ENCODE data around the gene DGKZ.
A peak's percentile ranks its signal among the peaks of the same experiment; 100 is the strongest.

The DGKZ gene

DNA sequence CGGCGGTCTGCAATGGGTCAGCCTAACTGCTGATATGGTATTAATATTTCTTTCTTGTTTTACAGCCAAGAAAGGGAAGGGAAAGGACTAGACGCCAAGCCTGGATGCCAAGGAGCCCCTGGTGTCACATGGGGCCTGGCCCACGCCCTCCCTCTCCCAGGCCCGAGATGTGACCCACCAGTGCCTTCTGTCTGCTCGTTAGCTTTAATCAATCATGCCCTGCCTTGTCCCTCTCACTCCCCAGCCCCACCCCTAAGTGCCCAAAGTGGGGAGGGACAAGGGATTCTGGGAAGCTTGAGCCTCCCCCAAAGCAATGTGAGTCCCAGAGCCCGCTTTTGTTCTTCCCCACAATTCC lies 36.1 kb downstream of the DGKZ start:
- peaks cover 5% of the 10 kb centered on the region for H3K36me3 Mint-ChIP-seq (ENCODE audit: low read depth)
- peaks cover 48% of the 10 kb centered on the region for H3K27me3 Mint-ChIP-seq (ENCODE audit: low read depth)

GRCh38 chr11:46383974-46384701 lies 36.9 kb downstream of the DGKZ start:
- no peaks in the 10 kb centered on the region for H3K36me3 Mint-ChIP-seq (ENCODE audit: low read depth)
- peaks cover 21% of the 10 kb centered on the region for H3K4me1 Mint-ChIP-seq (ENCODE audit: low read depth)
- no peak overlapping the region for H3K4me3 Mint-ChIP-seq
- peak overlapping the region; percentile 9 for H3K27ac Mint-ChIP-seq
- no peaks in the 10 kb centered on the region for H3K9me3 Mint-ChIP-seq
- H3K27me3 Mint-ChIP-seq (ENCODE audit: low read depth) = peaks cover 56% of the 10 kb centered on the region

More for the DNA sequence above, 36.1 kb downstream of the DGKZ start:
- Mint-ChIP-seq H3K9me3 (no peaks in the 10 kb centered on the region), H3K4me3 (peak overlapping the region; percentile 2), H3K27ac (no peak overlapping the region), H3K4me1 (ENCODE audit: low read depth) (peaks cover 21% of the 10 kb centered on the region)

GRCh38 chr11:46385169-46386004 lies 38.1 kb downstream of the DGKZ start:
- Mint-ChIP-seq H3K27ac (no peak overlapping the region), H3K4me3 (no peak overlapping the region), H3K9me3 (no peaks in the 10 kb centered on the region), H3K36me3 (ENCODE audit: low read depth) (no peaks in the 10 kb centered on the region), H3K27me3 (ENCODE audit: low read depth) (peaks cover 68% of the 10 kb centered on the region), H3K4me1 (ENCODE audit: low read depth) (peaks cover 20% of the 10 kb centered on the region)

DNA sequence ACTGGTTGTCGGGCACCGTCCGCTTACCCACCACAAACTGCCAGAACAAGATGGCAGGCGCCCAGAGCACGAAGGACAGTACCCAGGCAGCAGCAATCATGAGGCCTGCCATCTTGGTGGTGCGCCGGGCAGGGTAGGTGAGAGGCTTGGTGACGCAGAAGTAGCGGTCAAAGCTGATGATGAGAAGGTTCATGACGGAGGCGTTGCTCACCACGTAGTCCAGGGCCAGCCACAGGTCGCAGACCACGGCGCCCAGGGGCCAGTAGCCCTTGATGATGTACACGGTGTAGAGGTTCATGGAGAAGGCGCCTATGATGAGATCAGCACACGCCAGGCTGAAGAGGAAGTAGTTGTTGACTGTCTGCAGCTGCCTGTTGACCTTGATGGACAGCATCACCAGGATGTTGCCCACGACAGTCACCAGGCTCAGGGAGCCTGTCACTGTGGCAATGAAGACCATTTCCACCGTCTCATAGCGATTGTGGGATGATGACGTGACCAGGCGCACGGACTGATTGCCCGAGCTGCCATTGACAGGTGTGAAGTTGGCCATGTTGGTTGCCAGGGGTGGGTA lies 38.8 kb downstream of the DGKZ start:
- Mint-ChIP-seq H3K4me1 (ENCODE audit: low read depth) (peaks cover 22% of the 10 kb centered on the region), H3K9me3 (no peaks in the 10 kb centered on the region), H3K27me3 (ENCODE audit: low read depth) (peaks cover 73% of the 10 kb centered on the region), H3K27ac (peak overlapping the region; percentile 52), H3K36me3 (ENCODE audit: low read depth) (no peaks in the 10 kb centered on the region), H3K4me3 (no peak overlapping the region)

GRCh38 chr11:46386674-46387073 lies 39.4 kb downstream of the DGKZ start:
- H3K4me1 Mint-ChIP-seq (ENCODE audit: low read depth) = peaks cover 22% of the 10 kb centered on the region
- peaks cover 73% of the 10 kb centered on the region for H3K27me3 Mint-ChIP-seq (ENCODE audit: low read depth)
- H3K4me3 Mint-ChIP-seq = no peak overlapping the region
- no peaks in the 10 kb centered on the region for H3K9me3 Mint-ChIP-seq
- peak overlapping the region; percentile 4 for H3K27ac Mint-ChIP-seq
- H3K36me3 Mint-ChIP-seq (ENCODE audit: low read depth) = no peaks in the 10 kb centered on the region

- Mint-ChIP-seq H3K4me3 (no peak overlapping the region), H3K9me3 (no peaks in the 10 kb centered on the region), H3K36me3 (ENCODE audit: low read depth) (no peaks in the 10 kb centered on the region), H3K27ac (no peak overlapping the region), H3K4me1 (ENCODE audit: low read depth) (peaks cover 18% of the 10 kb centered on the region), H3K27me3 (ENCODE audit: low read depth) (peaks cover 68% of the 10 kb centered on the region)
These were observed 40.2 kb downstream of the DGKZ start for GRCh38 chr11:46387456-46387855.

DNA sequence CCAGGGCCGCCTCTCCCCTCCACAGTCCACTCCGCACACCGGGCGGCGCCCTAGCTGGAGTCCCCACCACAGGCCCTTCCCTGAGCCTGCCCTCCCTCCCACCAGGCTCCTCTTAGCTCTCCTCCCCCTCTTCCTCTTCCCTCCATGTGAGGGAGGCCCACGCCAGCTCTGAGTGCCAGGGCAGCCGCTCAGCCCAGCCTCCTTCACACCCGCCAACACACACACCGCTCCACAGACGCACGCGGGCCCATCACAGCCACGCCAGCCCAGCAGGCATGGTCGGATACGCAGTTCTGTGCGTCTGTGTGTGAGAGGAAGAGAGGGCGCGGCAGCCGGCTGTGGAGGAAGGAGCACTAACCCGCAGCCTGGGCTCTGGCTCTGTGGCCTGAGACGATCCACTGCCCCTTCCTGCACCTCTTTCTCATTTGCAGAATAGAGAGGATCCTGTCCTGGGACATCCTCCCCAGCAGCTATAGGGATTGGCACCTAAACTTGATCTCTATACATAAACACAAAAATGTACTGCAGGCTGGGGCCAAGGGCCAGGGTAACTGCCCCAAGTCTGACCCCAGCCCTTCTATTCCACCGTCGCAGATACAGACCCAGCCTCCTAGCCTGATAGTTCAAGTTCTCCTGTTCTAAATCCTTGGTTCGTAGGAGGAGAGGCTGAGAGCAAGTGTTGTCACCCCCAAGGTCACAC lies 40.8 kb downstream of the DGKZ start:
- H3K4me3 Mint-ChIP-seq = no peak overlapping the region
- peaks cover 24% of the 10 kb centered on the region for H3K4me1 Mint-ChIP-seq (ENCODE audit: low read depth)
- no peaks in the 10 kb centered on the region for H3K9me3 Mint-ChIP-seq
- H3K27me3 Mint-ChIP-seq (ENCODE audit: low read depth) = peaks cover 74% of the 10 kb centered on the region
- H3K27ac Mint-ChIP-seq = peak overlapping the region; percentile 28
- H3K36me3 Mint-ChIP-seq (ENCODE audit: low read depth) = peaks cover 2% of the 10 kb centered on the region

DNA sequence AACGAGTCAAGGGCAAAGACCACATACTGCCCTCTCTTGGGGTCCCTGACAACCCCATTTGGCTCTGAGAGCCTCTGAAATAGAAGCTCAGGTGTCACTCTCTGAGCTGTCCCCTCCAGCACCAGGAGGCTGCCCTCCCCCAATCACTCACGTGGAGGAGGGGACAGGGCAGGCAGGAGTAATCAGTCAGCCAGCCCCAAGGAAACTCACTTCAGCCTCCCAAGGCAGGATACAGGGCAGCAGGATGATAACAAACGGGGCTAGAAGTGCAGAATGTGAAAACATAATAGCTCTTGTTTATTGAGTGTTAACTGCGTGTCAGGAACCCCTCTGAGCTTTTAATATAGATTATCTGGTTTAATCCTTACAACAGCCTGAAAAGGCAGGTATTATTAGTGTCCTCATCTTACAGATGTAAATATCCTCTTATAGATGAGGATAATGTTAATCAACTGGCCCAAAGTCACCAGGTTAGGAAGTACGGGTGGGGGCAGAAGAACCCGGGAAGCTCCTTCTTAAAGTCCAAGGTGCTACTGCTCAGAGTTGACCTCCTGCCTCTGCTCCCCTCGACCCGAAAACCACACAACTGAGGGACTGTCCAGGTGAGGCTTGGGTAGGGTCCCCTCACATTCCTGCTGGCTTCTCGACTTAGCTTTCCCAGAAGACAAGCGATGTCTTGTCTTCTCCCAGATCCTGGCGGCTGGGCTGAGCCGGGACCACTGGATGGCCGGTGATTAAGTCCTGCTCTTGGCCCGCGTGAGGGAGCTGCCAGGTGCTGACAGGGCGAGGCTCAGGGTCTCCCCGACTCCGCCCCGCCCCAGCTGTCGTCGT lies 41.6 kb downstream of the DGKZ start:
- Mint-ChIP-seq H3K27me3 (ENCODE audit: low read depth) (peaks cover 73% of the 10 kb centered on the region), H3K4me1 (ENCODE audit: low read depth) (peaks cover 22% of the 10 kb centered on the region), H3K4me3 (no peak overlapping the region), H3K36me3 (ENCODE audit: low read depth) (peaks cover 2% of the 10 kb centered on the region), H3K9me3 (no peaks in the 10 kb centered on the region), H3K27ac (no peak overlapping the region)

- H3K9me3 Mint-ChIP-seq = no peaks in the 10 kb centered on the region
- H3K4me1 Mint-ChIP-seq (ENCODE audit: low read depth) = peaks cover 22% of the 10 kb centered on the region
- peak overlapping the region; percentile 42 for H3K4me3 Mint-ChIP-seq
- H3K27ac Mint-ChIP-seq = no peak overlapping the region
- H3K36me3 Mint-ChIP-seq (ENCODE audit: low read depth) = peaks cover 2% of the 10 kb centered on the region
- H3K27me3 Mint-ChIP-seq (ENCODE audit: low read depth) = peaks cover 67% of the 10 kb centered on the region
These were observed 42.4 kb downstream of the DGKZ start for GRCh38 chr11:46389450-46390330.

DNA sequence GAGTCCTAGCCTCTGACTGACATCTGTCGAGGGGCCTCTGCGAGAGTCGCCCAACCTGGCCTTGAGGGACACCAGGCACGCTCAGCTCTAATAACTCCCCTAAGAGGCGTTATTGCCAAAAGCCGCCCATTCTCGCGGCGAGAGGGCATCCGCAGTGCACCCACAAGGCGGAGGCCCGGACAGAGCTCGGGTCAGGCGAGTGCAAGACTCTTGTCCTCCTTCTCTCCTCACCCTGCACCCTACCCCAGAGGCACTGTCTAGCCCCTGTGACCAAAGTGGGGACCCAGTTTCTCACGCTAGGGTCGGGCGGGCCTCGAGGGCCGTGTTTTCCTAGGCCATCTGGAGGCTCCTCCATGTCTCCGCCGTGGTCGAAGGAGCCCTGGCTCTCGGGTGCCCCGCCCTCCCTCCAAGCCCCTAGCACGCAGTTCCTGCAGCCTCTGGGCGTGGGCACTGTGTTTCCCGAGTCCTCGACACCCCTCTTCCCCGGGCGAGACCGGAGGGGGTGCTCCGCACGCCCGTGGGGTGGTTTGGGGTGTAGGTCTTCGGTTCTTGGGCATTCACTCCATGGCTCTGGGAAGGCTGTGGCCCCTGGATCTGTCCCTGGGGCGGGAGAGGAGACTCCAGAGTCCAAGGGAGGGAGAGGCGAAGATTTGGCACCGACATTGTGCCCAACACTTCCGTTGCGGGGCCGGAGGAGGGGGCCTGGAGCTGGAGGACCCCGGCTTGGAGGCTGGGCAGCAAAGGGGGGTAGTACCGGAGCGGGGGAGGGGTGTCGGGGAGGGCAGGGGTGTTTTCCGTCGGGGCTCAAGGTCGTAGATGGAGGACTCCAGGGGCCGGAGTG lies 43.3 kb downstream of the DGKZ start:
- peak overlapping the region; percentile 60 for H3K4me3 Mint-ChIP-seq
- H3K27me3 Mint-ChIP-seq (ENCODE audit: low read depth) = peaks cover 60% of the 10 kb centered on the region
- H3K36me3 Mint-ChIP-seq (ENCODE audit: low read depth) = peaks cover 2% of the 10 kb centered on the region
- no peaks in the 10 kb centered on the region for H3K9me3 Mint-ChIP-seq
- H3K4me1 Mint-ChIP-seq (ENCODE audit: low read depth) = peaks cover 22% of the 10 kb centered on the region
- H3K27ac Mint-ChIP-seq = no peak overlapping the region

GRCh38 chr11:46391186-46391577 lies 43.9 kb downstream of the DGKZ start:
- Mint-ChIP-seq H3K4me3 (no peak overlapping the region), H3K9me3 (no peaks in the 10 kb centered on the region), H3K27ac (no peak overlapping the region), H3K27me3 (ENCODE audit: low read depth) (peaks cover 55% of the 10 kb centered on the region), H3K4me1 (ENCODE audit: low read depth) (peaks cover 22% of the 10 kb centered on the region), H3K36me3 (ENCODE audit: low read depth) (peaks cover 2% of the 10 kb centered on the region)

DNA sequence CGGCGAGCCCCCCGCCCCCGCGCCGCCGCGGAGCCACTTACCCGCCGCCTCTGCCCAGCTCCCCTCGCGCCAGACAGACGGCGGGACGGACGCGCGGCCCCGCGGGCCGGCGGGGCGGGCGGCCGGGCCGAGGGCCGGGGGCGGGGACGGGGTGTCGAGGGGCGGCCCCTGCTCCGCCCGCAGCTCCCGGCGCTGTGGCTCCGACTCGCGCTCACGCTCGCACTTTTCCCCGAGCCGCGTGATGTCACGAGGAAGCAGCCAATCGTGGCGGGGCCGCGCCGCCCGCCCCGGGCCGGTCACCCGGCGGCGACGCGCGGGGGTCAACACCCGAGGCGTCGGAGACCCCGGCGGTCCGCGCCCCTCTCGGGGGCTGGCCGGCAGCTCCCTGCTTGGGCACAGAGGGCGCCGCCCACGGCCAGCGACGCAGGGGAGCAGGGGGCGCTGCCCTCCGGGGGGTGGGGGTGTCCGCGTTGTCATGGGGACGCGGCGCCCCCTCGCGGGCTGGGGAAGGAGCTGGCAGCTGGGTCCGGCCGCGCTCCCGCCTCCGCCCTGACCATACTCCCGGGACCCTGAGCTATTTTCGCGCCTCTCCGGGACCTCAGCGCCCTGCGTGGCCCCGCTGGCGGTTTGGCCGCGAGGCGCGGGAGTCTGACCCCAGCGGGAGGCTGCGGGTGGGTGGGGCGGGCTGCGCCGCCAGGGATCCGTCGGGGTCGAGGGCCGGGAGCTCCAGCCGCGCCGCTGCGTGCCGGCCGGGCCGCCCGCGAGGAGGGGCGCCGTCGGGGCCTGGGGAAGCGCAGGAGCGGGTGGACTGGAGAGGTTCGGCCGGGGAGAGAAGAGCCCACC lies 44.5 kb downstream of the DGKZ start, which contains the start of gene CHRM4:
TSS of gene CHRM4 (minus strand) at position 199 of the 843 bp plus-strand sequence. CDS start 5,219 bp downstream, outside the sequence.
- H3K27ac Mint-ChIP-seq = no peak within 1 kb of the TSS

More for the DNA sequence above, 44.5 kb downstream of the DGKZ start, which contains the start of gene CHRM4:
- H3K9me3 Mint-ChIP-seq = no peaks in the 10 kb centered on the region
- peaks cover 5% of the 10 kb centered on the region for H3K36me3 Mint-ChIP-seq (ENCODE audit: low read depth)
- H3K4me1 Mint-ChIP-seq (ENCODE audit: low read depth) = peaks cover 22% of the 10 kb centered on the region
- peaks cover 49% of the 10 kb centered on the region for H3K27me3 Mint-ChIP-seq (ENCODE audit: low read depth)
- H3K4me3 Mint-ChIP-seq = peak within 1 kb of the TSS; percentile 82
